Measurements from ENCODE around the gene AMPH. TPM values are rescaled to one million over a fixed set of nuclear protein-coding genes. Genes with fewer than 3 reads are reported as not detected.
A peak's percentile ranks its signal among the peaks of the same experiment; 100 is the strongest.
"Not testable (repeated sequence)": the region's sequence is repeated elsewhere in the genome, so short reads cannot be mapped to it uniquely, and the experiment has no call there.

Gene AMPH
- total RNA-seq, 6 experiments from 2014 or later: 4.5 to 6.2 (median 5.8) TPM

- H3K27ac Mint-ChIP-seq: not testable (repeated sequence)
- H3K4me1 Mint-ChIP-seq (ENCODE audit: low read depth): peaks cover 17% of the 10 kb centered on the region
- DNase-seq: peak; percentile 51
These were observed 285.6 kb downstream of the AMPH start for GRCh38 chr7:38345299-38346172.

GRCh38 chr7:38344741-38345140 is 286.4 kb downstream of the AMPH start:
- H3K36me3 Mint-ChIP-seq (ENCODE audit: low read depth); H3K27ac Mint-ChIP-seq; DNase-seq; H3K4me3 Mint-ChIP-seq; H3K9me3 Mint-ChIP-seq; H3K27me3 Mint-ChIP-seq (ENCODE audit: insufficient read depth): not testable (repeated sequence)
- peaks cover 16% of the 10 kb centered on the region for H3K4me1 Mint-ChIP-seq (ENCODE audit: low read depth)

More at GRCh38 chr7:38345299-38346172, 285.6 kb downstream of the AMPH start:
- H3K9me3 Mint-ChIP-seq; H3K4me3 Mint-ChIP-seq; H3K27me3 Mint-ChIP-seq (ENCODE audit: insufficient read depth); H3K36me3 Mint-ChIP-seq (ENCODE audit: low read depth): not testable (repeated sequence)
- peak; percentile 79 for TF ChIP-seq CTCF (IDR thresholded peaks at IDR 0.05)

GRCh38 chr7:38342135-38342534 is 289.0 kb downstream of the AMPH start:
- H3K36me3 Mint-ChIP-seq (ENCODE audit: low read depth); H3K27ac Mint-ChIP-seq; H3K4me3 Mint-ChIP-seq; DNase-seq; H3K27me3 Mint-ChIP-seq (ENCODE audit: insufficient read depth); H3K9me3 Mint-ChIP-seq: not testable (repeated sequence)
- peaks cover 11% of the 10 kb centered on the region for H3K4me1 Mint-ChIP-seq (ENCODE audit: low read depth)

- peaks cover 15% of the 10 kb centered on the region for H3K4me1 Mint-ChIP-seq (ENCODE audit: low read depth)
- H3K27ac Mint-ChIP-seq; H3K36me3 Mint-ChIP-seq (ENCODE audit: low read depth); H3K9me3 Mint-ChIP-seq; H3K27me3 Mint-ChIP-seq (ENCODE audit: insufficient read depth); H3K4me3 Mint-ChIP-seq: not testable (repeated sequence)
- DNase-seq: peak; percentile 51
- peak; percentile 40 for TF ChIP-seq CTCF (IDR thresholded peaks at IDR 0.05)
These were observed 289.9 kb downstream of the AMPH start for GRCh38 chr7:38341172-38341705.

GRCh38 chr7:38339953-38340819 is 291.0 kb downstream of the AMPH start:
- Mint-ChIP-seq H3K4me1 (ENCODE audit: low read depth) (peaks cover 25% of the 10 kb centered on the region), H3K4me3 (no peak overlapping the region), H3K9me3 (no peaks in the 10 kb centered on the region), H3K27ac (no peak overlapping the region), H3K36me3 (ENCODE audit: low read depth) (no peaks in the 10 kb centered on the region), H3K27me3 (ENCODE audit: insufficient read depth) (peaks cover 2% of the 10 kb centered on the region)
- no peak for TF ChIP-seq CTCF (IDR thresholded peaks at IDR 0.05)
- DNase-seq: no peak

- not testable (repeated sequence) for H3K27ac Mint-ChIP-seq; DNase-seq; H3K36me3 Mint-ChIP-seq (ENCODE audit: low read depth); H3K9me3 Mint-ChIP-seq; H3K27me3 Mint-ChIP-seq (ENCODE audit: insufficient read depth)
- H3K4me3 Mint-ChIP-seq: peak overlapping the region; percentile 69; the same call in 1 of the 2 replicates
- peaks cover 21% of the 10 kb centered on the region for H3K4me1 Mint-ChIP-seq (ENCODE audit: low read depth)
These were observed 295.0 kb downstream of the AMPH start for GRCh38 chr7:38336148-38336515.

Measured in HFFc6 (cell line).